GM19099 (cell line): Measurements from ENCODE around the gene MOBP.

Source experiments
- POLR2A ChIP-seq: IDR thresholded peaks from 3 replicates; pipeline ENCODE4 v1.6.1; 2011; ENCODE audit warnings: low read depth; ENCODE audit not compliant: insufficient read length; ENCODE audit errors: extremely low read depth

Gene MOBP

GRCh38 chr3:39505866-39506742 lies 38.6 kb downstream of the MOBP start:
- no peak for TF ChIP-seq POLR2A

- no peak for TF ChIP-seq POLR2A
These were observed 39.4 kb downstream of the MOBP start for GRCh38 chr3:39506863-39507262.

GRCh38 chr3:39513791-39514369 lies 46.4 kb downstream of the MOBP start:
- no peak for TF ChIP-seq POLR2A

- TF ChIP-seq POLR2A, result no peak
These were observed 48.4 kb downstream of the MOBP start for GRCh38 chr3:39515681-39516441.

GRCh38 chr3:39519103-39519502 lies 51.6 kb downstream of the MOBP start:
- no peak for TF ChIP-seq POLR2A

GRCh38 chr3:39519554-39520288 lies 52.2 kb downstream of the MOBP start:
- TF ChIP-seq POLR2A, result no peak

- no peak for TF ChIP-seq POLR2A
These were observed 54.0 kb downstream of the MOBP start for GRCh38 chr3:39521456-39521855.

GRCh38 chr3:39524107-39524506 lies 56.6 kb downstream of the MOBP start:
- TF ChIP-seq POLR2A, result no peak

GRCh38 chr3:39528844-39529243 lies 61.4 kb downstream of the MOBP start:
- no peak for TF ChIP-seq POLR2A

- TF ChIP-seq POLR2A, result no peak
These were observed 62.1 kb downstream of the MOBP start for GRCh38 chr3:39529577-39529976.

- TF ChIP-seq POLR2A, result no peak
These were observed 63.6 kb downstream of the MOBP start for GRCh38 chr3:39531066-39531465.

GRCh38 chr3:39531665-39532064 lies 64.2 kb downstream of the MOBP start:
- TF ChIP-seq POLR2A, result no peak

- no peak for TF ChIP-seq POLR2A
These were observed 65.3 kb downstream of the MOBP start for GRCh38 chr3:39532777-39533176.

GRCh38 chr3:39533226-39533625 lies 65.7 kb downstream of the MOBP start:
- TF ChIP-seq POLR2A, result no peak
